Stimulated activated CD4-positive, alpha-beta T cell treated with anti-CD3 and anti-CD28 coated beads, Interleukin-2, amount 100 ng/mL, for 48 hours (primary cell): Measurements from ENCODE around the gene GPRASP3.

Experiments
- DNase-seq, 2 donors: peaks; one replicate each; pipeline ENCODE4 v3.0.0-alpha.2; 2020

Gene GPRASP3

GRCh38 chrX:102765217-102765616, 44.7 kb downstream of the GPRASP3 start:
- DNase-seq, result no peak

GRCh38 chrX:102765809-102766208, 45.3 kb downstream of the GPRASP3 start:
- no peak for DNase-seq

- no peak for DNase-seq
Measured at GRCh38 chrX:102767287-102767686, 46.7 kb downstream of the GPRASP3 start.

- DNase-seq, result peak; percentile 72 to 74
Measured at GRCh38 chrX:102768987-102769761, 48.6 kb downstream of the GPRASP3 start.
